GM23338 (cell line): ENCODE data around the gene SSH3. TPM values are rescaled to one million over a fixed set of nuclear protein-coding genes. Genes with fewer than 3 reads are reported as not detected.

Experiments
- ATAC-seq: fragments of 200-7000 bp; cut with Tn5 transposase; 3 replicates; pipeline ENCODE4 v1.9.1; 2020
- DNase-seq: peaks from one replicate; pipeline ENCODE4 v3.0.0-alpha.2; 2015; ENCODE audit warnings: low spot score
- H2AFZ ChIP-seq: fragments of 200-600 bp; sonication (generic); 2 replicates; pipeline ENCODE4 v1.8.0; 2016; ENCODE audit warnings: antibody characterized with exemption, mild to moderate bottlenecking, moderate library complexity
- H3F3A ChIP-seq: fragments of 200-600 bp; sonication (generic); replicated peaks from 2 replicates; pipeline ENCODE4 v1.8.0; 2017; ENCODE audit warnings: antibody characterized with exemption, mixed run types, low read depth
- H3K27ac ChIP-seq: fragments of 200-600 bp; sonication (generic); 2 replicates; pipeline ENCODE4 v1.6.1; 2016; ENCODE audit warnings: low read depth
- H3K27me3 ChIP-seq: fragments of 200-600 bp; sonication (generic); 2 replicates; pipeline ENCODE4 v1.8.0; 2016; ENCODE audit warnings: mild to moderate bottlenecking, mixed run types, moderate library complexity; ENCODE audit not compliant: insufficient read depth
- H3K36me3 ChIP-seq: fragments of 200-600 bp; sonication (generic); 2 replicates; pipeline ENCODE4 v1.8.0; 2016; ENCODE audit warnings: mild to moderate bottlenecking; ENCODE audit not compliant: insufficient read depth
- H3K4me1 ChIP-seq: fragments of 200-600 bp; sonication (generic); 2 replicates; pipeline ENCODE4 v1.8.0; 2016; ENCODE audit warnings: mild to moderate bottlenecking, moderate library complexity; ENCODE audit not compliant: insufficient read depth
- H3K4me2 ChIP-seq: fragments of 200-600 bp; sonication (generic); 2 replicates; pipeline ENCODE4 v1.7.1; 2017; ENCODE audit warnings: mixed run types
- H3K4me3 ChIP-seq: fragments of 200-600 bp; sonication (generic); 2 replicates; pipeline ENCODE4 v1.6.1; 2016; ENCODE audit warnings: mixed run types
- H3K79me2 ChIP-seq: fragments of 200-600 bp; sonication (generic); replicated peaks from 2 replicates; pipeline ENCODE4 v1.8.0; 2017; ENCODE audit warnings: mild to moderate bottlenecking; ENCODE audit not compliant: insufficient read depth
- H3K9me2 ChIP-seq: fragments of 200-600 bp; sonication (generic); 2 replicates; pipeline ENCODE4 v1.8.0; 2017; ENCODE audit not compliant: insufficient read depth
- H4K20me1 ChIP-seq: fragments of 200-600 bp; sonication (generic); replicated peaks from 2 replicates; pipeline ENCODE4 v1.8.0; 2017; ENCODE audit warnings: mild to moderate bottlenecking; ENCODE audit not compliant: insufficient read depth
- H3K27ac Mint-ChIP-seq: 2 replicates; pipeline ENCODE4 v1.8.0; 2020; ENCODE audit warnings: inconsistent platforms, mild to moderate bottlenecking, moderate library complexity, mixed read lengths
- H3K27me3 Mint-ChIP-seq: 3 replicates; pipeline ENCODE4 v1.8.0; 2022; ENCODE audit warnings: low read depth, mild to moderate bottlenecking, moderate library complexity, mixed read lengths, inconsistent platforms; ENCODE audit not compliant: insufficient read depth, poor library complexity
- H3K36me3 Mint-ChIP-seq: 3 replicates; pipeline ENCODE4 v1.8.0; 2021; ENCODE audit warnings: low read depth, mild to moderate bottlenecking, inconsistent platforms, moderate library complexity, mixed read lengths
- H3K4me1 Mint-ChIP-seq: 3 replicates; pipeline ENCODE4 v1.8.0; 2020; ENCODE audit warnings: mild to moderate bottlenecking, inconsistent platforms, mixed read lengths
- H3K4me3 Mint-ChIP-seq: 3 replicates; pipeline ENCODE4 v1.8.0; 2021; ENCODE audit warnings: moderate library complexity, mild to moderate bottlenecking, inconsistent platforms, mixed read lengths
- H3K9me3 Mint-ChIP-seq: 3 replicates; pipeline ENCODE4 v1.8.0; 2020; ENCODE audit warnings: moderate library complexity, mild to moderate bottlenecking, inconsistent platforms, mixed read lengths
- CREB1 ChIP-seq: fragments of 250-450 bp; sonication (Bioruptor Pico); IDR thresholded peaks from 2 replicates; pipeline ENCODE4 v1.5.0; 2020; ENCODE audit warnings: low read depth, mild to moderate bottlenecking, moderate library complexity
- EZH2 ChIP-seq: fragments of 200-600 bp; sonication (generic); IDR thresholded peaks from one replicate; pipeline ENCODE4 v1.8.0; 2017; ENCODE audit warnings: antibody characterized with exemption, mild to moderate bottlenecking, low read depth; ENCODE audit not compliant: unreplicated experiment
- EZH2phosphoT487 ChIP-seq: fragments of 200-600 bp; sonication (generic); IDR thresholded peaks from one replicate; pipeline ENCODE4 v1.8.1; 2018; ENCODE audit warnings: antibody characterized with exemption; ENCODE audit not compliant: unreplicated experiment
- JUNB ChIP-seq: IDR thresholded peaks from one replicate; pipeline ENCODE4 v1.6.1; 2016; ENCODE audit warnings: antibody characterized with exemption; ENCODE audit not compliant: unreplicated experiment
- NANOG ChIP-seq: IDR thresholded peaks from 2 replicates; pipeline ENCODE4 v1.6.1; 2016; ENCODE audit warnings: antibody characterized with exemption, borderline replicate concordance
- POLR2AphosphoS5 ChIP-seq: IDR thresholded peaks from 2 replicates; pipeline ENCODE4 v1.6.1; 2016; ENCODE audit warnings: antibody characterized with exemption, low read depth
- REST ChIP-seq: IDR thresholded peaks from one replicate; pipeline ENCODE4 v1.6.1; 2018; ENCODE audit warnings: antibody characterized with exemption; ENCODE audit not compliant: unreplicated experiment
- ZNF114 ChIP-seq: fragments of 250-450 bp; sonication (Bioruptor Pico); IDR thresholded peaks from 2 replicates; pipeline ENCODE4 v1.5.0; 2020; ENCODE audit warnings: mild to moderate bottlenecking, moderate library complexity
- ZNF331 ChIP-seq: fragments of 250-450 bp; sonication (Bioruptor Pico); IDR thresholded peaks from 2 replicates; pipeline ENCODE4 v1.5.0; 2020; ENCODE audit warnings: low read depth, mild to moderate bottlenecking, moderate library complexity
- ZNF462 ChIP-seq: fragments of 250-450 bp; sonication (Bioruptor Pico); IDR thresholded peaks from 2 replicates; pipeline ENCODE4 v1.5.0; 2020; ENCODE audit warnings: mild to moderate bottlenecking, moderate library complexity
- polyA plus RNA-seq: library from polyadenylated mRNA; unstranded; fragments of >200 nt; fragmentation: Nextera tagmentation; extraction: Ambion mirVana; gene quantifications from 2 replicates; pipeline ENCODE4 v1.2.1, GENCODE V29; 2016
- total RNA-seq: library from RNA; depleted of rRNA; stranded (reverse); fragments of >200 nt; shearing (Covaris generic); gene quantifications from 2 replicates; pipeline ENCODE4 v1.2.3, GENCODE V29; 2014
- TF ChIP-seq, protein P1 (sequence below), 2 experiments: fragments of 200-600 bp in 1 of 2; sonication (generic) in 1 of 2; conservative IDR thresholded peaks; 2 replicates each; pipeline versions ENCODE4 v1.5.1 to v1.6.1; 2016 to 2017; ENCODE audit warnings: antibody characterized with exemption in 2 of 2, low read depth in 2 of 2, mild to moderate bottlenecking in 2 of 2, moderate library complexity in 1 of 2
- TF ChIP-seq, protein P2 (sequence below): IDR thresholded peaks from 2 replicates; pipeline ENCODE4 v1.6.1; 2016; ENCODE audit warnings: antibody characterized with exemption

SSH3 gene
- total and polyA plus RNA-seq, 2 experiments from 2014 or later: 17.8 to 40.0 TPM

- peak; percentile 28 for ATAC-seq
- H3K9me3 Mint-ChIP-seq: no peaks in the 10 kb centered on the region
- Histone ChIP-seq H3F3A (0 out of 2 replicates have a peak, but pooled peaks cover 13% of the 10 kb centered on the region), H3K27me3 (no peaks in the 10 kb centered on the region), H2AFZ (peak within 1 kb of the TSS; percentile 80), H4K20me1 (no peaks in the 10 kb centered on the region), H3K9me2 (no peaks in the 10 kb centered on the region), H3K4me1 (peaks cover 10% of the 10 kb centered on the region), H3K27ac (peak within 1 kb of the TSS; percentile 96), H3K4me2 (peak within 1 kb of the TSS; percentile 94), H3K4me3 (peak within 1 kb of the TSS; percentile 91), H3K36me3 (no peaks in the 10 kb centered on the region), H3K79me2 (no peaks in the 10 kb centered on the region)
- H3K27ac Mint-ChIP-seq: peak within 1 kb of the TSS; percentile 63
- peaks cover 22% of the 10 kb centered on the region for H3K36me3 Mint-ChIP-seq
- H3K4me3 Mint-ChIP-seq: peak within 1 kb of the TSS; percentile 83
- DNase-seq: no peak
- TF ChIP-seq, protein P1, sequence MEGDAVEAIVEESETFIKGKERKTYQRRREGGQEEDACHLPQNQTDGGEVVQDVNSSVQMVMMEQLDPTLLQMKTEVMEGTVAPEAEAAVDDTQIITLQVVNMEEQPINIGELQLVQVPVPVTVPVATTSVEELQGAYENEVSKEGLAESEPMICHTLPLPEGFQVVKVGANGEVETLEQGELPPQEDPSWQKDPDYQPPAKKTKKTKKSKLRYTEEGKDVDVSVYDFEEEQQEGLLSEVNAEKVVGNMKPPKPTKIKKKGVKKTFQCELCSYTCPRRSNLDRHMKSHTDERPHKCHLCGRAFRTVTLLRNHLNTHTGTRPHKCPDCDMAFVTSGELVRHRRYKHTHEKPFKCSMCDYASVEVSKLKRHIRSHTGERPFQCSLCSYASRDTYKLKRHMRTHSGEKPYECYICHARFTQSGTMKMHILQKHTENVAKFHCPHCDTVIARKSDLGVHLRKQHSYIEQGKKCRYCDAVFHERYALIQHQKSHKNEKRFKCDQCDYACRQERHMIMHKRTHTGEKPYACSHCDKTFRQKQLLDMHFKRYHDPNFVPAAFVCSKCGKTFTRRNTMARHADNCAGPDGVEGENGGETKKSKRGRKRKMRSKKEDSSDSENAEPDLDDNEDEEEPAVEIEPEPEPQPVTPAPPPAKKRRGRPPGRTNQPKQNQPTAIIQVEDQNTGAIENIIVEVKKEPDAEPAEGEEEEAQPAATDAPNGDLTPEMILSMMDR (conservative IDR thresholded peaks at IDR 0.05; ENCODE audit: low read depth in 2 of 2): no peak
- TF ChIP-seq EZH2phosphoT487 (no peak), EZH2 (no peak), ZNF114 (CRISPR knock-in tag) (no peak), POLR2AphosphoS5 (no peak), NANOG (no peak), ZNF331 (CRISPR knock-in tag) (no peak), ZNF462 (CRISPR knock-in tag) (no peak), JUNB (no peak), CREB1 (no peak), REST (no peak)
- TF ChIP-seq, protein P2, sequence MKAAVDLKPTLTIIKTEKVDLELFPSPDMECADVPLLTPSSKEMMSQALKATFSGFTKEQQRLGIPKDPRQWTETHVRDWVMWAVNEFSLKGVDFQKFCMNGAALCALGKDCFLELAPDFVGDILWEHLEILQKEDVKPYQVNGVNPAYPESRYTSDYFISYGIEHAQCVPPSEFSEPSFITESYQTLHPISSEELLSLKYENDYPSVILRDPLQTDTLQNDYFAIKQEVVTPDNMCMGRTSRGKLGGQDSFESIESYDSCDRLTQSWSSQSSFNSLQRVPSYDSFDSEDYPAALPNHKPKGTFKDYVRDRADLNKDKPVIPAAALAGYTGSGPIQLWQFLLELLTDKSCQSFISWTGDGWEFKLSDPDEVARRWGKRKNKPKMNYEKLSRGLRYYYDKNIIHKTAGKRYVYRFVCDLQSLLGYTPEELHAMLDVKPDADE: no peak
- peaks cover 19% of the 10 kb centered on the region for H3K27me3 Mint-ChIP-seq
- peaks cover 17% of the 10 kb centered on the region for H3K4me1 Mint-ChIP-seq
These were observed 14.1 kb upstream of the SSH3 start, which contains the start of gene ANKRD13D for GRCh38 chr11:67289226-67289650. TSS of gene ANKRD13D (plus strand) at chr11:67289303. CDS start at chr11:67289461, 158 bp downstream.
